Loucy (cell line): ENCODE results near the gene CCDC178.
A peak's percentile ranks its signal among the peaks of the same experiment; 100 is the strongest.

Experiments used
- H2AFZ ChIP-seq: fragments of 200-600 bp; sonication (generic); 2 replicates; pipeline ENCODE4 v1.6.0; 2016; ENCODE audit warnings: antibody characterized with exemption, mild to moderate bottlenecking, low read length, moderate library complexity
- H3F3A ChIP-seq: fragments of 200-600 bp; 2 replicates; pipeline ENCODE4 v1.6.0; 2016; ENCODE audit warnings: antibody characterized with exemption, low read depth, mild to moderate bottlenecking
- H3K27me3 ChIP-seq: fragments of 200-600 bp; sonication (generic); 2 replicates; pipeline ENCODE4 v1.6.1; 2014; ENCODE audit warnings: low read length, mild to moderate bottlenecking; ENCODE audit not compliant: insufficient read depth, poor library complexity, severe bottlenecking
- H3K36me3 ChIP-seq: fragments of 200-600 bp; sonication (generic); 2 replicates; pipeline ENCODE4 v1.6.1; 2016; ENCODE audit warnings: low read length; ENCODE audit not compliant: insufficient read depth
- H3K4me1 ChIP-seq: fragments of 200-600 bp; sonication (generic); 2 replicates; pipeline ENCODE4 v1.5.1; 2014; ENCODE audit warnings: low read length, mild to moderate bottlenecking; ENCODE audit not compliant: insufficient read depth, poor library complexity, severe bottlenecking
- H3K4me2 ChIP-seq: fragments of 200-600 bp; sonication (generic); 2 replicates; pipeline ENCODE4 v1.6.0; 2014; ENCODE audit warnings: antibody characterized with exemption, low read length, low read depth, mild to moderate bottlenecking; ENCODE audit not compliant: poor library complexity, severe bottlenecking
- H3K4me3 ChIP-seq: fragments of 200-600 bp; sonication (generic); 2 replicates; pipeline ENCODE4 v1.5.1; 2014; ENCODE audit warnings: low read length, mild to moderate bottlenecking, mixed read lengths; ENCODE audit not compliant: poor library complexity, severe bottlenecking
- H3K79me2 ChIP-seq: fragments of 200-600 bp; sonication (generic); 2 replicates; pipeline ENCODE4 v1.6.1; 2014; ENCODE audit warnings: low read length; ENCODE audit not compliant: insufficient read depth
- H3K9ac ChIP-seq: fragments of 200-600 bp; sonication (generic); 2 replicates; pipeline ENCODE4 v1.6.0; 2014; ENCODE audit warnings: mild to moderate bottlenecking, low read depth, low read length, moderate library complexity; ENCODE audit not compliant: poor library complexity, severe bottlenecking
- H3K9me2 ChIP-seq: fragments of 200-600 bp; sonication (generic); replicated peaks from 2 replicates; pipeline ENCODE4 v1.6.1; 2016; ENCODE audit warnings: low read depth, low read length, mixed read lengths
- H3K9me3 ChIP-seq: fragments of 200-600 bp; sonication (generic); 2 replicates; pipeline ENCODE4 v1.6.1; 2014; ENCODE audit warnings: mild to moderate bottlenecking, antibody characterized with exemption, low read length, low read depth; ENCODE audit not compliant: insufficient read depth
- H4K20me1 ChIP-seq: fragments of 200-600 bp; sonication (generic); 2 replicates; pipeline ENCODE4 v1.6.0; 2014; ENCODE audit warnings: antibody characterized with exemption, low read length, mild to moderate bottlenecking; ENCODE audit not compliant: insufficient read depth, poor library complexity, severe bottlenecking
- CTCF ChIP-seq: fragments of 200-600 bp; sonication (generic); conservative IDR thresholded peaks from 2 replicates; pipeline ENCODE4 v1.5.1; 2014; ENCODE audit warnings: mild to moderate bottlenecking, antibody characterized with exemption, low read length
- EZH2phosphoT487 ChIP-seq: fragments of 200-600 bp; IDR thresholded peaks from 2 replicates; pipeline ENCODE4 v1.6.1; 2018; ENCODE audit warnings: antibody characterized with exemption, mild to moderate bottlenecking, moderate library complexity, borderline replicate concordance

CCDC178 gene

DNA sequence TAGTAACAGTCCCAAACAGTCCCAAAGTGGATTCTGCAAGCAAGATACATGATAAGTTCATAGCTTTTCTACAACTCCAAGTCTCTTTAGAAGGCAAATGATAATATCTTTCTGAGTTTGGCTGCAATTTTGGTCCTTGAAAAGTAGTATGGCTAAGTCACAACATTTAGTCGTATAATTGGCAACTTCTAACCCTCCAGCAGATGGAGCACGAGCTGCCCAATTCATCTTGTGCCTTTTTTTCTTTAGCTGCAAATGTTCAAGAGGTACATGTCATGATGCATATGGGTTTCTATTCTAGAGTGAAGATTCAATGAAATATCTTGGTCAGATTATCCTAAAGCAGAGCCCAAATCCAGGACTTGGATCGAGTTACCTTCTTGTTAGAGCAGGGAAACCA lies 540.7 kb downstream of the CCDC178 start:
- H3K36me3 ChIP-seq = no peaks in the 10 kb centered on the region
- TF ChIP-seq EZH2phosphoT487 (no peak), CTCF (peak; percentile 27; the same call in 1 of the 2 replicates)
- H3K27me3 ChIP-seq = no peaks in the 10 kb centered on the region
- H3K4me2 ChIP-seq = no peak overlapping the region
- H3K79me2 ChIP-seq = no peaks in the 10 kb centered on the region
- peaks cover 6% of the 10 kb centered on the region; the same call in 1 of the 2 replicates for H3K9me3 ChIP-seq
- H3K4me1 ChIP-seq = no peaks in the 10 kb centered on the region
- H2AFZ ChIP-seq = no peak overlapping the region
- no peak overlapping the region for H3K9ac ChIP-seq
- H3K9me2 ChIP-seq = no peaks in the 10 kb centered on the region
- H3F3A ChIP-seq = no peaks in the 10 kb centered on the region
- no peak overlapping the region for H3K4me3 ChIP-seq
- H4K20me1 ChIP-seq = no peaks in the 10 kb centered on the region

DNA sequence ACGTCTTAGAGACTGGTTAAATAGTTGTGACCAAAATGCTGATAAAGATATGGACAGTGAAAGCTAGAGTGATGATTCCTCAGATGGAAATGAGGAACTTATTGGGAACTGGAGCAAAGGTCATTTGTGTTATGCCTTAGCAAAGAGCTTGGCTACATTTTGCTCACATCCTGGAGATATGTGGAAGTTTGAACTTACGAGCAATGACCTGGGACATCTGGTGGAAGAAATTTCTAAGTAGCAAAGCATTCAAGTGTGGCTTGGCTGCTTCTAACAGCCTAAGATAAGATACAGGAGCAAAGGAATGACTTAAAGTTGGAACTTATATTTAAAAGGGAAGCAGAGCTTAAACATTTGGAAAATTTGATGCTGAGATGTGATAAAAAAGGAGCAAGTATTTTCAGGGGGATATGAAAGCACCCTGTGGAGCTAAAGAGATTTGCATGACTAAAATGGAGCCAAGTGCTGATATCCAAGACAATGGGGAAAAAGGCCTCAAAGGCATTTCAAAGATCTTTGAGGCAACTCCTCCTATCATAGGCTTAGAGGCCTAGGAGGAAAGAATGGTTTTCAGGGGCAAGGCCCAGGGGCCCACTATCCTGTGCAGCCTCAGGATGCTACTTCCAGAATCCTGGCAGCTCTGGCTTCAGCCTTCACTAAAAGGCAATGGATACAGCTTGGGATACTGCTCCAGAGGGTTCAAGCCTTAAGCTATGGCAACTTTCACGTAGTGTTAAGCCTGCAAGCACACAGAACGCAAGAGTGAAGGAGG lies 543.6 kb downstream of the CCDC178 start:
- Histone ChIP-seq H3K9ac (no peak overlapping the region), H3K4me2 (no peak overlapping the region), H3K9me2 (no peaks in the 10 kb centered on the region)

GRCh38 chr18:32893915-32894314 lies 546.6 kb downstream of the CCDC178 start:
- Histone ChIP-seq H3K36me3 (no peaks in the 10 kb centered on the region), H3K27me3 (no peaks in the 10 kb centered on the region), H3K9ac (no peak overlapping the region), H3K79me2 (no peaks in the 10 kb centered on the region), H2AFZ (no peak overlapping the region), H3K4me1 (no peaks in the 10 kb centered on the region), H3F3A (no peaks in the 10 kb centered on the region), H4K20me1 (no peaks in the 10 kb centered on the region), H3K9me2 (no peaks in the 10 kb centered on the region), H3K4me2 (no peak overlapping the region), H3K9me3 (peaks cover 6% of the 10 kb centered on the region; the same call in 1 of the 2 replicates), H3K4me3 (no peak overlapping the region)
- TF ChIP-seq EZH2phosphoT487 (no peak), CTCF (peak; percentile 43)

More for the DNA sequence above, 543.6 kb downstream of the CCDC178 start:
- Histone ChIP-seq H3F3A (no peaks in the 10 kb centered on the region), H3K36me3 (no peaks in the 10 kb centered on the region), H3K4me1 (no peaks in the 10 kb centered on the region), H3K4me3 (no peak overlapping the region), H3K79me2 (no peaks in the 10 kb centered on the region), H4K20me1 (no peaks in the 10 kb centered on the region), H3K9me3 (peaks cover 6% of the 10 kb centered on the region; the same call in 1 of the 2 replicates), H3K27me3 (no peaks in the 10 kb centered on the region), H2AFZ (no peak overlapping the region)
- TF ChIP-seq CTCF (no peak), EZH2phosphoT487 (no peak)
